RPMI8226 (cell line): ENCODE measurements around the gene SOHLH1.

Experiments
- DNase-seq: peaks from one replicate; pipeline ENCODE4 v3.0.0-alpha.2; 2015

Gene SOHLH1

DNA sequence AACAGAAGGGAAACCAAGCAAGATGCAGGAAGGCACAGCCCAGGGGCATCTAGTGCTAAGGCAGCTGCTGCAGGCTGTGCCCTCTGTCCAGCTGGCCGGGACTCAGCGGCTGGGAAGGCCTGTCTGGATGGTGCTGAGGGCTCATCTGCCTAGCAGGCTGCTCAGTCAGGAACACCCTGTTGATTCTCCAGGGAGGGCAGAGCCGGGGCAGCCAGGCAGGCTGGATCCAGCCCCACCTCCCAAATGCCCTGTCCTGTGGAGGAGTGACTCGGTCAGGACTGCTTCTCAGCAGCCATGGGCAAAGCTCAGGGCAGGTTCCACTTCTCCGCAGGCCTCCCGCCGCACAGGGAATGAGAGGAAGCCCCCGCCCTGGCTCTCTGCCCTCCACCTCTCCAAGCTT is 44.0 kb downstream of the SOHLH1 start:
- no peak for DNase-seq

DNA sequence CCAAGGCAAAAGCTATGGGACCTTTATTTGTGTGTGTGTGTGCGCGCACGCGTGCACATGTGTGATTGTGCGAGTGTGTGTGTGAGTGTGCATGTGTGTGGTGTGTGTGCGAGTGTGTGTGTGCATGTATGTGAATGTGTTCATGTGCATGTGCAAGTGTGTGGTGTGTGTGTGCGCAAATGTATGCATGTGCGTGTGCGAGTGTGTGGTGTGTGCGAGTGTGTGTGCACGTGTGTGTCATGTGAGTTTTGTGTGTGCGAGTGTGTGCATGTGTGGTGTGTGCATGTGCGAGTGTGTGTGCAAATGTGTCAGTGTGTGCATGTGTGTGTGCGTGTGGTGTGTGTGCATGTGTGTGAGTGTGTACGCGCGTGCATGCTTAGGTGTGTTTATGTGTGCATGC is 48.9 kb downstream of the SOHLH1 start:
- DNase-seq = no peak

DNA sequence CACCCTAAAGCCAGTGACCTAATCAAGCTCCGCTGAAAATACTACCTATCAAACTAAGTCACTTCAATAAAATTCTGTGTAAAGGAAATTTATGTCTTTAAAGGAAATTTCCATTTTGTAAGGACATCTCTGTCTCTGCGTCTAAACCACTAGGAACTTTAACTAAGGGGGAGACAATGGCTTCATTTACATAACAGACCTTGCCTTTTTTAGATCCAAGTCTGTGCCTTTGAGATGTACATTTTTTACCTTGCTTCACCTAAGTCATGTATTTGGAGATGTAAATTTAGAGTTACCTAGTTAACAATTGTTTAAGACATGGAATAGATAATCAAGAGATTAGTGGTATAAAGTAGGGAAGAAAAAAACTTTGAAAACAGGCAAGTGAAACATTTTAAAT is 49.8 kb downstream of the SOHLH1 start:
- no peak for DNase-seq

DNA sequence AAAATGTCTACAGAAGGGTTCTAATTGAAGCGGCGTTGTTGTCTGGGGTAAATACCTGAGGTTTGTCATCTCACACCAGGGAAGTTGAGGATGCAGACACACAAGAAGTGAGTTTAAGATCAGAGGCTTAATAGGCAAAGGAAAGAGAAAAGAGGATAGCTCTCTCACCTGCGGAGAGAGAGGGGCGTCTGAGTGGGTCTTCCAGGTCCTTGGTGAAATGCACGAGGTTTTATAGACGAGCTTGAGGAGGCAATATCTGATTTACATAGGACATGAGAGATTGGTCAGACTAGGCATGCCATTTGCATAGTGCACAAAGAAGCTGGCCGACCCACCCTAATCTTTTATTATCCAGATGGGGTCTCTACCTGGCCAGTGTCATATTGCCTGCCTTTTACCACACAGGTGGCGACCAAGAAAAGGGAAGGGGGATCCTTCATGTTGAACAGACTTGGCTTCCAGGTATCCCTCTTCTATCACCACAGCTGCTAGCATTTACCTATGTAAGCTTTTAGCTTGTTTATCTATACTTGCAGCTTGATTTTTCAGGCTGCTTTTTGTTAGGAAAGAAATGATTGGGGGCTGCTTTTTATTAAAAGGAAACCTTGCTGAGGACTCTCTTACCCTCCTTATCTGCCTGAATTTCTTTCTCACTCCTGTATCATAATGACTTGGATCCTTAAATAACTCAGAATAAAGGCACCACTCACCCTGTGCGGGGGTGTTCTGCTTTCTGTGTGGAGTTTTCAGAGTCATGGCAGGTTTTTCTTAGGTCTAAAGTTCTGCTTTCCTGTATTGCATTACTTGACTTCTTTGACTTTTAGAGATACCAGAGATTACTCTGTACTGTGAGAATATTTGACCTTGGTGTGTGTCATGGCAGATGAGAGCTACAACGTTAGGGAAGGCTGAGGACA is 50.5 kb downstream of the SOHLH1 start:
- no peak for DNase-seq

DNA sequence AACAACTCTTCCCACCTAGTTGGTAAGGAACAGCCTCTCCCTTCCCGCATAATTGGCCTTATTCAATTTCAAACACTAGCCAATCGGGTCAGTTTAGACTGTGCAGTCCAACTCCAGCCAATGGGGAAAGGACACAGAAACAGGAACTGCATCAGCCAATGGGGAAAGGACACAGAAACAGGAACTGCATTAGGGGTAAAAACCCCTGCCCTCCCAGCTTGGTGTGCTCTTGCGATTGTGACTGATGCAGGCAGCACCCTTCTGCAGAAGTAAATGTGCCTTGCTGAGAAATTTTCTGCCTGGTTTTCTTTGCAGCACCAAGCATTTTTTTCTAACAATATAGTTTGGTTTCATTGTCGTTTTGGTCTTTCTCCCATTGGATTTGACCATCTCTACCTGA is 51.4 kb downstream of the SOHLH1 start:
- DNase-seq = no peak

DNA sequence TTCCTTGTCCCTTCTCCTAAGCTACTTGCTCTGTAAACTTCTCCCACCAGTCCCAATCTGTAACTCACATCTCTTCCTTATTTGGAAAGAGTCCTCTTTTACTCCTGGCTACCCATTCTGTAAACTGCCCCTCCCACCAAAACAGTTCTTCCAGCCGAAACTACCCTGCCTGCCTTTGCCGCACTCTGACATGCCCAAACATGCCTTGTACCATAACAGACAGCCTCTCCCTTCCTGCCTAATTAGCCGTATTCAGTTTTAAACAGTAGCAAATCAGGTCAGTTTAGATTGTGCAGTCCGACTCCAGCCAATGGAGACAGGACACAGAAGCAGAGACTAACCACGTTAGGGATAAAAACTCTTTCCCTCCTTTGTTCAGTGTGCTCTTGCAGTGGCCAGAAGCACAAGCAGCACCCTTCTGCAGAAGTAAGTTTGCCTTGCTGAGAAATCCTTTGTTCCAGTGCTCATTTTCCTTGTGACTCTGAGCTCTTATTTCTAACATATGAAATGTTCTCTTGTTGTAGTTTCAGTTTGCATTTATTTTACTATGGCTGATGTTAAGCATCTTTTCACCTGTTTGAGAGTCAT is 54.6 kb downstream of the SOHLH1 start:
- DNase-seq = no peak
